ENCODE results near the gene BBS7. TPM values are rescaled to one million over a fixed set of nuclear protein-coding genes. Genes with fewer than 3 reads are reported as not detected.

BBS7 gene
- total and polyA plus RNA-seq, 11 donors, result 2.7 to 13.9 (median 4.9) TPM

- WGBS, 4 donors, result 90 to 93% (median 92%) methylated on average over 3 of the region's 3 CpGs
- ATAC-seq (no peak), DNase-seq (no peak)
- Histone ChIP-seq H3K36me3 (peaks cover 0 to 86% (median 67%) of the 10 kb centered on the region in 9 donors), H3K27ac (no peak overlapping the region), H3K4me1 (peaks cover 0 to 6% (median 0%) of the 10 kb centered on the region in 12 donors), H3K9me3 (no peaks in the 10 kb centered on the region), H3K4me3 (no peak overlapping the region), H3K27me3 (no peaks in the 10 kb centered on the region)
- no peak for TF ChIP-seq CTCF (IDR thresholded peaks at IDR 0.05)
- TF ChIP-seq POLR2A (IDR thresholded peaks at IDR 0.05), result no peak
- intact Hi-C loops (cut with DNase I), result no loop called here
Observed at GRCh38 chr4:121817006-121817405, 53.3 kb downstream of the BBS7 start.

GRCh38 chr4:121814756-121815155 is 55.5 kb downstream of the BBS7 start:
- WGBS, 4 donors, result 87 to 93% (median 92%) methylated on average over 2 of the region's 2 CpGs
- no peaks in the 10 kb centered on the region for H3K4me1 ChIP-seq
- peaks cover 0 to 100% (median 89%) of the 10 kb centered on the region in 9 donors for H3K36me3 ChIP-seq
- intact Hi-C loops (cut with DNase I), result no loop called here
- no peaks in the 10 kb centered on the region for H3K27me3 ChIP-seq
- no peak for ATAC-seq
- TF ChIP-seq CTCF (IDR thresholded peaks at IDR 0.05) (no peak), POLR2A (IDR thresholded peaks at IDR 0.05) (no peak)
- no peak overlapping the region for H3K27ac ChIP-seq
- no peaks in the 10 kb centered on the region for H3K9me3 ChIP-seq
- H3K4me3 ChIP-seq, result no peak overlapping the region
- no peak for DNase-seq

GRCh38 chr4:121811122-121811521 is 59.2 kb downstream of the BBS7 start:
- Histone ChIP-seq H3K27ac (no peak overlapping the region), H3K27me3 (no peaks in the 10 kb centered on the region), H3K9me3 (no peaks in the 10 kb centered on the region), H3K36me3 (peaks cover 0 to 100% (median 100%) of the 10 kb centered on the region in 9 donors), H3K4me3 (no peak overlapping the region), H3K4me1 (no peaks in the 10 kb centered on the region)
- ATAC-seq (no peak), DNase-seq (no peak)
- intact Hi-C loops (cut with DNase I), result no loop called here
- TF ChIP-seq CTCF (IDR thresholded peaks at IDR 0.05) (no peak), POLR2A (IDR thresholded peaks at IDR 0.05) (no peak)

GRCh38 chr4:121806411-121806810 is 63.9 kb downstream of the BBS7 start:
- no peak overlapping the region for H3K27ac ChIP-seq
- no peak overlapping the region for H3K4me3 ChIP-seq
- DNase-seq, result no peak
- no peak for TF ChIP-seq CTCF (IDR thresholded peaks at IDR 0.05)
- no peak for TF ChIP-seq POLR2A (IDR thresholded peaks at IDR 0.05)
- intact Hi-C loops (cut with DNase I), result no loop called here
- H3K27me3 ChIP-seq, result no peaks in the 10 kb centered on the region
- 50 to 61% (median 54%) methylated on average over 4 of the region's 4 CpGs for WGBS, 4 donors
- no peak for ATAC-seq
- H3K9me3 ChIP-seq, result no peaks in the 10 kb centered on the region
- peaks cover 0 to 92% (median 88%) of the 10 kb centered on the region in 9 donors for H3K36me3 ChIP-seq
- H3K4me1 ChIP-seq, result peaks cover 0 to 13% (median 8%) of the 10 kb centered on the region in 12 donors

Data from heart left ventricle (tissue), 16 donors.